Measurements from ENCODE around the gene COA1. TPM values are rescaled to one million over a fixed set of nuclear protein-coding genes. Genes with fewer than 3 reads are reported as not detected.

COA1 gene
- total RNA-seq, 1 donor from 2014 or later, result 88.6 TPM

DNA sequence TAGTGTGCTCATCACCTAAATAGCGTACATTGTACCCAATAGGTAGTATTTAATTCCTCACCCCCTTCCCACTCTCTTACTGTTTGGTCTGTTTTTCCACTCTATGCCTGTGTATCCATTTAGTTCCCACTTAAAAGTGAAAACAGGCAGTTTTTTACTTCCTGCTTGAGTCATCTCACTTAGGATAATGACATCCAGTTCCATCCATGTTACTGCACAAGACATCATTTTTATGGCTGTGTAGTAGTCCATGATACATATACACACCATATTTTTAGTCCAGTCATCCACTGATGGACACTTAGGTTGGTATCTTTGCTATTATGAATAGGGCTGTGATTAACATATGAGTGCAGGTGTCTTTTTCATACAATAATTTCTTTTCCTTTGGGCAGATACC lies 136.3 kb downstream of the COA1 start:
- Mint-ChIP-seq H3K4me1 (ENCODE audit: low read depth) (peaks cover 77% of the 10 kb centered on the region), H3K36me3 (ENCODE audit: low read depth) (peaks cover 36% of the 10 kb centered on the region), H3K4me3 (no peak overlapping the region), H3K9me3 (no peaks in the 10 kb centered on the region), H3K27me3 (ENCODE audit: insufficient read depth) (no peaks in the 10 kb centered on the region), H3K27ac (no peak overlapping the region)
- no peak for DNase-seq (ENCODE audit: low spot score)
- intact Hi-C loops (cut with micrococcal nuclease), result loop anchor here (5.0 kb wide), 1 partner anchor 1604 kb away; no protein-coding TSS in a partner anchor

DNA sequence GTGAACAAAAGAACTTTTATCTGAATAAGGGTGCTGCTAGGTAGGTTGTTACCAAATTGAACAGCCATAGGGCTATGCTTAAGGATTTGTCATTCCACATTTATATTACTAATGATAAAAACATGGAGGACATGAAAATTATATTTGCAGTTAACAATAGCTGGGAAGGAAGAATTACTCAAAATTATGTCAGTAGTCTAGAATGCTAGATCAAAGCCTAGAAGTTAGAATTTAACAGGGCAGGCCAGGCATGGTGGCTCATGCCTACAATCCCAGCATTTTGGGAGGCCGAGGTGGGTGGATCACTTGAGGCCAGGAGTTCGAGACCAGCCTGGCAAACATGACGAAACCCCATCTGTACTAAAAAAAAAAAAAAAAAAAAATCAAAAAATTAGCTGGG lies 137.0 kb downstream of the COA1 start:
- Mint-ChIP-seq H3K27ac (no peak overlapping the region), H3K4me3 (peak overlapping the region; percentile 49), H3K9me3 (no peaks in the 10 kb centered on the region), H3K4me1 (ENCODE audit: low read depth) (peaks cover 80% of the 10 kb centered on the region), H3K36me3 (ENCODE audit: low read depth) (peaks cover 36% of the 10 kb centered on the region), H3K27me3 (ENCODE audit: insufficient read depth) (no peaks in the 10 kb centered on the region)
- intact Hi-C loops (cut with micrococcal nuclease), result loop anchor here (5.0 kb wide), 1 partner anchor 1605 kb away; no protein-coding TSS in a partner anchor
- DNase-seq (ENCODE audit: low spot score), result no peak

DNA sequence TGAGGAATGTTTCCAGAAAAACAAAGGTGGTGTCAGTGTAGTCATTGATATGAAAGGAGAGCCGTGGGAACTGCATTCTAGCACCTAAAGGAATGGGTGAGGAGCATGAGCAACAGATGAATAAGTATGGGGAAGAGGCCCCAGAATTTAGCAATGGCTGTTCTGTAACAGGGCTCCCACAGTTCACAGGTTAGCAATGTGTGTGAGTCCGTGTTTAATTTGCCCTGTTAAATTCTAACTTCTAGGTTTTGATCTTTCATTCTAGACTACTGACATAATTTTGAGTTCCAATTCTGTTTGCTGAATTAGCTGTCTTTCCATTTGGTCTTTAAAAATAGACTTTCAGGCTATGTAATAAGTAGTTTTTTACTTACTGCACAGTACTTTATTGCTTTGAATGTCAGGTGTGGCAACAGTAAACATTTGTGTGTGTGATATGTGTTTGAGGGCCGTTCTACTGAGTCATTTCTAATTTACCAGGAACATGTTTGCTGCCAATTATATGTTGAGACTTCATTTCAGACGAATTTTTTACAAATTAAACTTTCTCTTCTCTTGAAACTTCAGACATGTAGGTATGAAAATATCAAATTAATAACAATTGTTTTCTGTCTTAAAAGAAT lies 137.7 kb downstream of the COA1 start:
- DNase-seq (ENCODE audit: low spot score), result no peak

DNA sequence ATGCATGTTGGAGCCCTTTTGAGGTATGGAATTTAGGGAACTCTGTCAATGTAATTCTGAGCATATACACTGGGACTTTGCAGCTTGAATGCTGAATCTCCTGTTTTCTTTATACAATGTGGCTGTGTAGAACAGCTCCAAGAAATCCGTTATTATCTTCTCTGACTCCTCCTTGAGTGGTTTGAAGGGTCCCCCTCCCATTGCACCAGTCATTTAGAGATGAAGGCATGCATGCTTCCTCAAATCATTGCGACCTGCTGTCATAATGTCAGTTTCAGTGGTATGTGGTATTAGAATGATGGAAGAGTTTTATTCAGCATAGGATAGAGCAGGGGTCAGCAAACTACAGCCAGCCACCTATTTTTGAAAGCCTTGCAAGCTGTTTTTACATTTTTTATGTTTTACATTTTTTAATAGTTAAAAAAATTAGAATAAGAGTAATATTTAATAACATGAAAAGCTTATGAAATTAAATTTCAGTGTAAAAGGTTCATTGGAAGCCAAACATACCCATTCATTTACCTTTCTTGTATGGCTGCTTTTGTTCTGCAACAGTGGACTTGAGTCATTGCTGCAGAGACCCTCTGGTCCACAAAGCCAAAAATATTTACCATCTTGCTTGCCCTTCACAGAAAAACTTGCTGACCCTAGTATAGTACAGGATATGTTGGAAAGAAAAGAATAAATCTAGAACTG lies 138.3 kb downstream of the COA1 start:
- Mint-ChIP-seq H3K36me3 (ENCODE audit: low read depth) (peaks cover 35% of the 10 kb centered on the region), H3K9me3 (no peaks in the 10 kb centered on the region), H3K4me3 (peak overlapping the region; percentile 46), H3K4me1 (ENCODE audit: low read depth) (peaks cover 85% of the 10 kb centered on the region), H3K27me3 (ENCODE audit: insufficient read depth) (no peaks in the 10 kb centered on the region), H3K27ac (peak overlapping the region; percentile 70)
- DNase-seq (ENCODE audit: low spot score), result peak; percentile 33
- intact Hi-C loops (cut with micrococcal nuclease), result loop anchor here (1.0 to 5.0 kb wide), 5 partner anchors 22 to 1606 kb away; no protein-coding TSS in a partner anchor

More for the DNA sequence above, 137.7 kb downstream of the COA1 start:
- peaks cover 34% of the 10 kb centered on the region for H3K36me3 Mint-ChIP-seq (ENCODE audit: low read depth)
- H3K27ac Mint-ChIP-seq, result peak overlapping the region; percentile 70
- no peaks in the 10 kb centered on the region for H3K9me3 Mint-ChIP-seq
- H3K4me1 Mint-ChIP-seq (ENCODE audit: low read depth), result peaks cover 83% of the 10 kb centered on the region
- peak overlapping the region; percentile 46 for H3K4me3 Mint-ChIP-seq
- H3K27me3 Mint-ChIP-seq (ENCODE audit: insufficient read depth), result no peaks in the 10 kb centered on the region
- intact Hi-C loops (cut with micrococcal nuclease), result loop anchor here (1.0 to 5.0 kb wide), 5 partner anchors 22 to 1606 kb away; no protein-coding TSS in a partner anchor

DNA sequence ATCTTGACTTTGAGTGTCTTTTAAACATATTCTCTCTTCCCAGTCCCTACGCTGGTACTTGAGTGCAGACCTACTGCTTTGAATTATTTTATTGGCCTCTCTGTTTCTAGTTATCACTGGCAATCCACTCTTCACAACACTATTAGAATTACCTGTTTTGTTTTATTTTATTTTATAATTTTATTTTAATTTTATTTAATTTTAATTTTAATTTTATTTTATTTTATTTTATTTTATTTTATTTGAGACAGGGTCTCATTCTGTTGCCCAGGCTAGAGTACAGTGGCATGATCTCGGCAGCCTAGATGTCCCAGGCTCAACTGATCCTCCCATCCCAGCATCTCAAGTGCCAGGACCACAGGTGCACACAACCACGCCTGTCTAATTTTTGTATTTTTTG lies 139.6 kb downstream of the COA1 start:
- Mint-ChIP-seq H3K27me3 (ENCODE audit: insufficient read depth) (no peaks in the 10 kb centered on the region), H3K4me1 (ENCODE audit: low read depth) (peaks cover 84% of the 10 kb centered on the region), H3K27ac (no peak overlapping the region), H3K36me3 (ENCODE audit: low read depth) (peaks cover 32% of the 10 kb centered on the region), H3K9me3 (no peaks in the 10 kb centered on the region), H3K4me3 (no peak overlapping the region)
- intact Hi-C loops (cut with micrococcal nuclease), result loop anchor here (2.0 to 5.0 kb wide), 2 partner anchors 89 to 1608 kb away; no protein-coding TSS in a partner anchor
- no peak for DNase-seq (ENCODE audit: low spot score)

Other genes starting within 250 kb of the COA1 start
- 44.8 and 47.8 TPM in 2 replicates for gene STK17A, start 146.4 kb downstream of the COA1 start, total RNA-seq
- 48.1 and 52.9 TPM in 2 replicates for gene BLVRA, start 29.2 kb upstream of the COA1 start, total RNA-seq
- 118 and 125 TPM in 2 replicates for gene MRPS24, start 140.0 kb upstream of the COA1 start, total RNA-seq
- gene URGCP, start 177.1 kb upstream of the COA1 start, total RNA-seq, result 32.2 and 34.4 TPM in 2 replicates
- 15.3 and 17.7 TPM in 2 replicates for gene UBE2D4, start 196.9 kb upstream of the COA1 start, total RNA-seq

All from activated T-helper 1 cell treated with anti-CD3 and anti-CD28 coated beads, Interleukin-12 subunit alpha, Interleukin-12 subunit beta, Interleukin-2, Interleukin-4 antibody, amounts not matched to agents 30 ng/mL and 10 ng/mL and 1 ng/mL, durations not matched to agents 14 hours and 24 hours and 36 hours (primary cell).